VCaP (cell line): ENCODE results near the gene ZFHX3.
A peak's percentile ranks its signal among the peaks of the same experiment; 100 is the strongest.

Source experiments
- H3K27ac ChIP-seq: fragments of 450-650 bp; 2 replicates; pipeline ENCODE4 v1.5.1; 2017
- CTCF ChIP-seq: fragments of 450-650 bp; conservative IDR thresholded peaks from 2 replicates; pipeline ENCODE4 v1.5.1; 2017; ENCODE audit warnings: mild to moderate bottlenecking, moderate library complexity

The ZFHX3 gene

GRCh38 chr16:73063854-73064211, 15.9 kb upstream of the ZFHX3 start:
- H3K27ac ChIP-seq, result no peak overlapping the region

GRCh38 chr16:73062743-73063733, 15.1 kb upstream of the ZFHX3 start:
- TF ChIP-seq CTCF, result no peak
- no peak overlapping the region for H3K27ac ChIP-seq

More at GRCh38 chr16:73063854-73064211, 15.9 kb upstream of the ZFHX3 start:
- TF ChIP-seq CTCF, result no peak

GRCh38 chr16:73062001-73062616, 14.2 kb upstream of the ZFHX3 start:
- no peak for TF ChIP-seq CTCF
- peak overlapping the region; percentile 97 for H3K27ac ChIP-seq

- peak overlapping the region; percentile 97 for H3K27ac ChIP-seq
- TF ChIP-seq CTCF, result no peak
Measured at GRCh38 chr16:73060892-73061490, 13.1 kb upstream of the ZFHX3 start.

- peak overlapping the region; percentile 97 for H3K27ac ChIP-seq
- no peak for TF ChIP-seq CTCF
Measured at GRCh38 chr16:73059779-73060615, 12.1 kb upstream of the ZFHX3 start.

- peak overlapping the region; percentile 97 for H3K27ac ChIP-seq
- no peak for TF ChIP-seq CTCF
Measured at GRCh38 chr16:73058616-73059409, 10.9 kb upstream of the ZFHX3 start.
